Osteoblast (primary cell): ENCODE data around the gene FBXL7. TPM values are rescaled to one million over a fixed set of nuclear protein-coding genes. Genes with fewer than 3 reads are reported as not detected.

Source experiments
- DNase-seq: peaks from one replicate; pipeline ENCODE4 v3.0.0; 2011; ENCODE audit warnings: low spot score, mixed read lengths; ENCODE audit not compliant: insufficient read length; ENCODE audit errors: missing footprints
- H2AFZ ChIP-seq: 2 replicates; pipeline ENCODE4 v1.6.0; 2011; ENCODE audit warnings: mild to moderate bottlenecking, low read length
- H3K27ac ChIP-seq: 2 replicates; pipeline ENCODE4 v1.5.1; 2011; ENCODE audit warnings: mild to moderate bottlenecking, low read depth, low read length, moderate library complexity
- H3K27me3 ChIP-seq: 2 replicates; pipeline ENCODE4 v1.6.0; 2012; ENCODE audit warnings: mild to moderate bottlenecking, control low read depth, inconsistent platforms, low read length, moderate library complexity; ENCODE audit not compliant: insufficient read depth
- H3K36me3 ChIP-seq: 2 replicates; pipeline ENCODE4 v1.5.1; 2011; ENCODE audit warnings: mild to moderate bottlenecking, low read length, control low read depth, moderate library complexity; ENCODE audit not compliant: insufficient read depth
- H3K4me1 ChIP-seq: 2 replicates; pipeline ENCODE4 v1.5.1; 2011; ENCODE audit warnings: mild to moderate bottlenecking, low read length, control low read depth, moderate library complexity; ENCODE audit not compliant: insufficient read depth
- H3K4me2 ChIP-seq: 2 replicates; pipeline ENCODE4 v1.6.0; 2011; ENCODE audit warnings: mild to moderate bottlenecking, low read length; ENCODE audit not compliant: insufficient read depth
- H3K4me3 ChIP-seq: fragments of 200-600 bp; sonication (generic); 3 replicates; pipeline ENCODE4 v1.5.1; 2012; ENCODE audit warnings: mild to moderate bottlenecking, low read length, inconsistent platforms; ENCODE audit not compliant: insufficient read depth
- H3K79me2 ChIP-seq: 2 replicates; pipeline ENCODE4 v1.6.0; 2012; ENCODE audit warnings: mild to moderate bottlenecking, low read length, control low read depth, inconsistent platforms; ENCODE audit not compliant: insufficient read depth
- H3K9me3 ChIP-seq: 2 replicates; pipeline ENCODE4 v1.5.1; 2011; ENCODE audit warnings: low read depth, low read length, control low read depth
- H4K20me1 ChIP-seq: 2 replicates; pipeline ENCODE4 v1.6.0; 2012; ENCODE audit warnings: mild to moderate bottlenecking, low read length, control low read depth; ENCODE audit not compliant: insufficient read depth
- CTCF ChIP-seq: IDR thresholded peaks from 2 replicates; pipeline ENCODE4 v1.5.1; 2011; ENCODE audit warnings: mild to moderate bottlenecking, low read depth, low read length, moderate library complexity; ENCODE audit errors: extremely low read depth
- total RNA-seq: library from RNA; depleted of rRNA; stranded (reverse); fragments of >200 nt; gene quantifications from 2 replicates; pipeline ENCODE4 v1.2.3, GENCODE V29; 2012

The FBXL7 gene
- total RNA-seq, 1 donor, result 13.4 TPM

- Histone ChIP-seq H3K9me3 (no peaks in the 10 kb centered on the region), H4K20me1 (peaks cover 4% of the 10 kb centered on the region), H3K79me2 (peaks cover 10% of the 10 kb centered on the region), H3K4me2 (no peak overlapping the region), H3K4me3 (no peak overlapping the region), H2AFZ (no peak overlapping the region), H3K27ac (no peak overlapping the region), H3K4me1 (peaks cover 19% of the 10 kb centered on the region), H3K27me3 (no peaks in the 10 kb centered on the region), H3K36me3 (no peaks in the 10 kb centered on the region)
- DNase-seq, result no peak
- TF ChIP-seq CTCF, result no peak
Observed at GRCh38 chr5:15689836-15690235, 189.9 kb downstream of the FBXL7 start.

GRCh38 chr5:15690611-15691010 is 190.6 kb downstream of the FBXL7 start:
- Histone ChIP-seq H3K36me3 (no peaks in the 10 kb centered on the region), H3K27me3 (no peaks in the 10 kb centered on the region), H4K20me1 (peaks cover 4% of the 10 kb centered on the region), H2AFZ (no peak overlapping the region), H3K27ac (no peak overlapping the region), H3K4me2 (no peak overlapping the region), H3K4me3 (no peak overlapping the region), H3K9me3 (no peaks in the 10 kb centered on the region), H3K79me2 (peaks cover 10% of the 10 kb centered on the region), H3K4me1 (peaks cover 27% of the 10 kb centered on the region)
- no peak for TF ChIP-seq CTCF
- DNase-seq, result no peak

- Histone ChIP-seq H2AFZ (no peak overlapping the region), H3K4me2 (no peak overlapping the region)
- DNase-seq, result peak; percentile 8
Observed at GRCh38 chr5:15691521-15691920, 191.5 kb downstream of the FBXL7 start.

GRCh38 chr5:15692706-15693381 is 192.9 kb downstream of the FBXL7 start:
- Histone ChIP-seq H3K36me3 (no peaks in the 10 kb centered on the region), H4K20me1 (peaks cover 4% of the 10 kb centered on the region), H2AFZ (no peak overlapping the region), H3K27me3 (no peaks in the 10 kb centered on the region), H3K27ac (no peak overlapping the region), H3K79me2 (peaks cover 10% of the 10 kb centered on the region), H3K4me1 (peaks cover 28% of the 10 kb centered on the region), H3K4me2 (no peak overlapping the region), H3K9me3 (no peaks in the 10 kb centered on the region), H3K4me3 (no peak overlapping the region)
- no peak for DNase-seq
- TF ChIP-seq CTCF, result no peak

More at GRCh38 chr5:15691521-15691920, 191.5 kb downstream of the FBXL7 start:
- no peak overlapping the region for H3K27ac ChIP-seq
- no peaks in the 10 kb centered on the region for H3K9me3 ChIP-seq
- H3K4me1 ChIP-seq, result peaks cover 28% of the 10 kb centered on the region
- no peak overlapping the region for H3K4me3 ChIP-seq
- no peak for TF ChIP-seq CTCF
- no peaks in the 10 kb centered on the region for H3K27me3 ChIP-seq
- peaks cover 10% of the 10 kb centered on the region for H3K79me2 ChIP-seq
- peaks cover 4% of the 10 kb centered on the region for H4K20me1 ChIP-seq
- H3K36me3 ChIP-seq, result no peaks in the 10 kb centered on the region
